MCF 10A (cell line): ENCODE measurements around the gene HOXA2. TPM values are rescaled to one million over a fixed set of nuclear protein-coding genes. Genes with fewer than 3 reads are reported as not detected.

Source experiments
- BruUV-seq: library from RNA; stranded (reverse); fragments of 400-500 nt; replicated peaks from 2 replicates; lab custom pipeline; 2021; lab: Mats Ljungman, UMichigan
- CTCF ChIA-PET: fragments of 300-600 bp; sonication (Branson Sonifier 250); formaldehyde crosslinking; extraction: SDS; loops from one replicate; lab custom pipeline; 2021; ENCODE audit warnings: antibody characterized with exemption, inconsistent platforms; lab: Yijun Ruan, JAX
- POLR2A ChIA-PET: fragments of 300-600, 350-650 bp; sonication (Branson Sonifier 250); formaldehyde crosslinking; extraction: SDS; loops from one replicate; lab custom pipeline; 2020; ENCODE audit warnings: antibody characterized with exemption, inconsistent platforms; lab: Yijun Ruan, JAX
- DNase-seq: peaks from one replicate; pipeline ENCODE4 v3.0.0-alpha.2; 2018; ENCODE audit not compliant: unreplicated experiment
- H3K27ac Mint-ChIP-seq: one replicate; pipeline ENCODE4 v1.8.0; 2022; ENCODE audit warnings: mild to moderate bottlenecking, low read depth, mixed read lengths; ENCODE audit not compliant: unreplicated experiment
- H3K27me3 Mint-ChIP-seq: one replicate; pipeline ENCODE4 v1.8.0; 2022; ENCODE audit warnings: mixed read lengths; ENCODE audit not compliant: insufficient read depth, unreplicated experiment
- H3K36me3 Mint-ChIP-seq: one replicate; pipeline ENCODE4 v1.8.0; 2022; ENCODE audit warnings: mild to moderate bottlenecking, moderate library complexity, mixed read lengths; ENCODE audit not compliant: insufficient read depth, unreplicated experiment
- H3K4me1 Mint-ChIP-seq: one replicate; pipeline ENCODE4 v1.8.0; 2022; ENCODE audit warnings: mixed read lengths; ENCODE audit not compliant: insufficient read depth, unreplicated experiment
- H3K4me3 Mint-ChIP-seq: one replicate; pipeline ENCODE4 v1.8.0; 2022; ENCODE audit warnings: mild to moderate bottlenecking, moderate library complexity, mixed read lengths; ENCODE audit not compliant: unreplicated experiment
- H3K9me3 Mint-ChIP-seq: one replicate; pipeline ENCODE4 v1.8.0; 2022; ENCODE audit warnings: mixed read lengths; ENCODE audit not compliant: unreplicated experiment
- CTCF ChIP-seq: fragments of 200-600 bp; IDR thresholded peaks from one replicate; pipeline ENCODE4 v1.8.0; 2022; ENCODE audit warnings: antibody characterized with exemption, mild to moderate bottlenecking; ENCODE audit not compliant: unreplicated experiment
- intact Hi-C: fragments of 100-400 bp; cut with micrococcal nuclease; formaldehyde crosslinking; loops from 2 replicates; pipeline ENCODE4 v1.14.1; 2022
- total RNA-seq: library from RNA; stranded (reverse); gene quantifications from 2 replicates; pipeline ENCODE4 v1.2.3, GENCODE V29; 2022

HOXA2 gene
- total RNA-seq, 1 experiment from 2014 or later = 1.4 TPM

DNA sequence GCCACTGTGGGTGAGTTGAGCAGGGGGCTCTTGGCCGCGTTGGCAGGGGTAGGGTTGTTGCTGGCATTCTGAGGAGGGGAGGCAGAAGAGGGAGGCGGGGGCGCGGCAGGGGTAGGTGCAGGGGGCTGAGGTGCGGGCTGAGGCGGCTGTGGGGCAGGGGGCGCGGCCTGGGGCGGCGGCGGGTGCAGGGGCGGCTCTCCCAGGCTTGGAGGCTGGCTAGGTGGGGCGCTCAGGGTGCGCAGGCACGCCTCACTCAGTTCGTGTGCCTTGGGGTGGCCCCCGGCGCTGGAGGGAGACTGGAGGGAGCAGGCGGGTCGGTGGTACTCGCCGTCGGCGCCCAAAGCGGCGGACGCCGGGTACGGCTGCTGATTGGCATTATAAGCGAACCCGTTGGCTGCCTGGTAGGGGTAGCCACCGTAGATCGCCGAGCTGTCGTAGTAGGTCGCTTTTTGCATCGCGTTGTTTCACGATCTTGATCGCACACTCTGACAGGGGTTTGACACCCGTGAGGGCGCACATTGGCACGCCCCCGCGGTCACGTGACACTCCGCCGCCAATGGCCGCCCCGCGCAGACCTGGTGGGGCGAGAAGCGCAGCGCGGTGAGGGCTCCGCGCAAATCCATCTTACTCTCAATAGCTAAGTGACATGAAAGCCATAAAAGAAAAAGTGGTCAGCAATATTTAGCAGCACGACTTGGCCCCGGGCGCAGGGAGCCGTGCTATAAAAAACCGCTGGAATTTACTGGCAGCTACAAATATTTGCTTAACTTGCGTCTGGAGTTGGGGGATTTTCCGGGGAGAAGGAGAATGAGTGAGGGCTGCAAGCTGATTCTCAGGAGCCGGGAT is 7.9 kb upstream of the HOXA2 start:
- DNase-seq = peak; percentile 73
- H3K27me3 Mint-ChIP-seq = no peaks in the 10 kb centered on the region
- peak overlapping the region; percentile 80 for H3K4me3 Mint-ChIP-seq
- POLR2A ChIA-PET = interaction anchor here (0.6 to 15.3 kb wide), 19 partner anchors 9 to 906 kb away, joined by 3 to 238 read pairs (median 3); partner anchors contain the start of genes HOXA1, HOXA4 and SKAP2
- intact Hi-C loops = loop anchor here (1.0 kb wide), 1 partner anchor 11 kb away; no protein-coding TSS in a partner anchor
- no TSS peak for BruUV-seq
- no peak for TF ChIP-seq CTCF
- no peaks in the 10 kb centered on the region for H3K9me3 Mint-ChIP-seq
- CTCF ChIA-PET = interaction anchor here (0.5 to 2.1 kb wide), 16 partner anchors 11 to 430 kb away, joined by 3 to 9 read pairs (median 5); partner anchors contain the start of genes HOXA4 and HOXA5
- H3K36me3 Mint-ChIP-seq = peaks cover 41% of the 10 kb centered on the region
- H3K27ac Mint-ChIP-seq = peak overlapping the region; percentile 90
- H3K4me1 Mint-ChIP-seq = peaks cover 25% of the 10 kb centered on the region

DNA sequence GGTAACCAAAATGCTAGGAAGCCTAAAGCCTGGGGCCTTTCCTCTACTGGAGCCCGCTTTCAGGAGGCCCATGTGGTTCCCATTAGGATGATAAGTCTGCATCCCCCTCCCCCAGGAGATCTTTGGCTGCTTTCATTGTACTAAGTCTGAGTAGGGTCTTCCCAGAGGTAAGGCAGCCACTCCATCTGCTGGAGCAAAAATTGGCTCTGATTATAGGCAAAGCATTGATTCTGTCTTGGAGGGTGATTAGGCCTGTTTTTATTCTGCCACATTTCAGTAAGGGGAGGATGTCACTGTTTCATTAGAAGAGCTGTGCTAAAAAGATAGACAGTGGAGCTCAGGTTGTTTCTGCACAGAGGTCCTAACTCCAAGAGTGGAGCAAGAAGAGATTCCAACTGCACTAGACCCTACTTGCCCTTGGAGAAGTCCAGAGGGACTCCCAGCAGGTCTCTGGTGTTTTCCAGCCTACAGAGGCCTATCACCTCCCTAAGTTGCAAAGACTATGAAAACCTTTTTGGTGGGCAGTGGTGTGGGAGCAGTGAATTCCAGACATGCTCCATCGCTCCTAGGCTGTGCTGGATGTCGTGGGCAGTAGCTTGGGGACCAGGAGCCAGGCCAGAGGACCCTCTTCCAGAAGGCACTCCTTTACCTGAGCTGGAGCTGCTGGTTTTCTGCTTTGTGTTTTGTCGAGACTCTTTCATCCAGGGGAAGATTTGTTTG is 7.1 kb upstream of the HOXA2 start:
- peaks cover 24% of the 10 kb centered on the region for H3K4me1 Mint-ChIP-seq
- no peak overlapping the region for H3K27ac Mint-ChIP-seq
- H3K9me3 Mint-ChIP-seq = no peaks in the 10 kb centered on the region
- ChIA-PET POLR2A (interaction anchor here (0.6 to 15.3 kb wide), 10 partner anchors 9 to 1582 kb away, joined by 3 to 238 read pairs (median 4); partner anchors contain the start of genes HOXA1 and SKAP2), CTCF (interaction anchor here (0.6 to 2.1 kb wide), 12 partner anchors 10 to 430 kb away, joined by 3 to 9 read pairs (median 5); partner anchors contain the start of genes HOXA4 and HOXA5)
- intact Hi-C loops = no loop called here
- no peak for TF ChIP-seq CTCF
- H3K36me3 Mint-ChIP-seq = peaks cover 41% of the 10 kb centered on the region
- no peaks in the 10 kb centered on the region for H3K27me3 Mint-ChIP-seq
- no TSS peak for BruUV-seq
- peak overlapping the region; percentile 23 for H3K4me3 Mint-ChIP-seq
- DNase-seq = no peak

GRCh38 chr7:27108390-27109127 is 6.1 kb upstream of the HOXA2 start:
- peak; percentile 59 for DNase-seq
- H3K4me1 Mint-ChIP-seq = peaks cover 28% of the 10 kb centered on the region
- no peaks in the 10 kb centered on the region for H3K9me3 Mint-ChIP-seq
- BruUV-seq = no TSS peak
- TF ChIP-seq CTCF = no peak
- peak overlapping the region; percentile 99 for H3K27ac Mint-ChIP-seq
- ChIA-PET CTCF (interaction anchor here (0.7 to 2.1 kb wide), 7 partner anchors 9 to 249 kb away, joined by 3 to 8 read pairs (median 4); partner anchors contain the start of genes HOXA4 and HOXA5), POLR2A (interaction anchor here (0.6 to 15.3 kb wide), 10 partner anchors 10 to 252 kb away, joined by 3 to 238 read pairs (median 4); partner anchors contain the start of genes HOXA1 and SKAP2)
- H3K36me3 Mint-ChIP-seq = peaks cover 39% of the 10 kb centered on the region
- intact Hi-C loops = no loop called here
- no peaks in the 10 kb centered on the region for H3K27me3 Mint-ChIP-seq
- peak overlapping the region; percentile 87 for H3K4me3 Mint-ChIP-seq
